H9 (cell line): ENCODE measurements around the gene SCRN1. TPM values are rescaled to one million over a fixed set of nuclear protein-coding genes. Genes with fewer than 3 reads are reported as not detected.

Experiments
- DNase-seq: peaks from one replicate; pipeline ENCODE4 v3.0.0-alpha.2; 2017
- H2AFZ ChIP-seq: one replicate; pipeline ENCODE4 v1.6.1; 2013; ENCODE audit warnings: mild to moderate bottlenecking, low read length, control low read depth, moderate library complexity
- H2AK5ac ChIP-seq: 2 replicates; pipeline ENCODE4 v1.6.1; 2013; ENCODE audit warnings: low read length, control low read depth, mixed read lengths; ENCODE audit not compliant: insufficient read length
- H2BK120ac ChIP-seq: one replicate; pipeline ENCODE4 v1.6.1; 2013; ENCODE audit warnings: low read depth, mild to moderate bottlenecking, low read length, control low read depth, inconsistent platforms; ENCODE audit not compliant: poor library complexity, severe bottlenecking
- H2BK12ac ChIP-seq: 2 replicates; pipeline ENCODE4 v1.6.1; 2013; ENCODE audit warnings: low read length, control low read depth, mixed read lengths, low read depth; ENCODE audit not compliant: insufficient read length
- H2BK15ac ChIP-seq: 2 replicates; pipeline ENCODE4 v1.6.1; 2013; ENCODE audit warnings: low read depth, low read length, control low read depth
- H2BK20ac ChIP-seq: one replicate; pipeline ENCODE4 v1.6.1; 2013; ENCODE audit warnings: low read depth, mild to moderate bottlenecking, low read length, control low read depth, inconsistent platforms; ENCODE audit not compliant: poor library complexity, severe bottlenecking
- H2BK5ac ChIP-seq: 2 replicates; pipeline ENCODE4 v1.6.1; 2013; ENCODE audit warnings: low read length, control low read depth, mixed read lengths; ENCODE audit not compliant: insufficient read length
- H3K14ac ChIP-seq: 2 replicates; pipeline ENCODE4 v1.6.1; 2013; ENCODE audit warnings: low read length, control low read depth; ENCODE audit not compliant: insufficient read depth
- H3K18ac ChIP-seq: 2 replicates; pipeline ENCODE4 v1.6.1; 2013; ENCODE audit warnings: low read depth, mild to moderate bottlenecking, mixed read lengths, low read length, control low read depth; ENCODE audit not compliant: insufficient read length
- H3K23ac ChIP-seq: 2 replicates; pipeline ENCODE4 v1.6.1; 2013; ENCODE audit warnings: low read length, control low read depth, mixed read lengths, low read depth; ENCODE audit not compliant: insufficient read length
- H3K23me2 ChIP-seq: 2 replicates; pipeline ENCODE4 v1.6.1; 2013; ENCODE audit warnings: low read depth, mild to moderate bottlenecking, mixed read lengths, low read length, control low read depth; ENCODE audit not compliant: insufficient read length, poor library complexity, severe bottlenecking
- H3K27ac ChIP-seq: 2 replicates; pipeline ENCODE4 v1.5.1; 2013; ENCODE audit warnings: low read length, control low read depth, mixed read lengths, low read depth; ENCODE audit not compliant: insufficient read length
- H3K27me3 ChIP-seq: 2 replicates; pipeline ENCODE4 v1.6.1; 2013; ENCODE audit warnings: low read length, control low read depth, inconsistent platforms; ENCODE audit not compliant: insufficient read depth
- H3K4ac ChIP-seq: 2 replicates; pipeline ENCODE4 v1.6.1; 2013; ENCODE audit warnings: low read depth, mild to moderate bottlenecking, control low read depth, inconsistent platforms, low read length, moderate library complexity
- H3K4me1 ChIP-seq: 2 replicates; pipeline ENCODE4 v1.6.1; 2013; ENCODE audit warnings: low read length, control low read depth, inconsistent platforms; ENCODE audit not compliant: insufficient read depth
- H3K4me2 ChIP-seq: 2 replicates; pipeline ENCODE4 v1.6.1; 2013; ENCODE audit warnings: low read length, control low read depth, mixed read lengths; ENCODE audit not compliant: insufficient read length, insufficient read depth
- H3K56ac ChIP-seq: 2 replicates; pipeline ENCODE4 v1.6.1; 2013; ENCODE audit warnings: low read depth, mild to moderate bottlenecking, mixed read lengths, low read length, control low read depth; ENCODE audit not compliant: insufficient read length
- H3K79me1 ChIP-seq: 2 replicates; pipeline ENCODE4 v1.6.1; 2013; ENCODE audit warnings: low read depth, mild to moderate bottlenecking, moderate library complexity, low read length, control low read depth, inconsistent platforms; ENCODE audit not compliant: insufficient read depth, poor library complexity, severe bottlenecking
- H3K79me2 ChIP-seq: 2 replicates; pipeline ENCODE4 v1.6.1; 2013; ENCODE audit warnings: low read length, control low read depth, inconsistent platforms; ENCODE audit not compliant: insufficient read depth
- H3K9ac ChIP-seq: 2 replicates; pipeline ENCODE4 v1.6.1; 2013; ENCODE audit warnings: low read length, control low read depth, mixed read lengths; ENCODE audit not compliant: insufficient read length; ENCODE audit errors: extremely low read depth
- H3K9me3 ChIP-seq: one replicate; pipeline ENCODE4 v1.6.1; 2013; ENCODE audit warnings: low read depth, low read length, inconsistent platforms; ENCODE audit not compliant: control insufficient read depth
- H3T11ph ChIP-seq: one replicate; pipeline ENCODE4 v1.6.1; 2013; ENCODE audit warnings: mild to moderate bottlenecking, low read length, control low read depth, inconsistent platforms
- H4K20me1 ChIP-seq: one replicate; pipeline ENCODE4 v1.6.1; 2013; ENCODE audit not compliant: control insufficient read depth, insufficient read length, insufficient read depth
- H4K5ac ChIP-seq: 2 replicates; pipeline ENCODE4 v1.6.1; 2013; ENCODE audit warnings: low read depth, mild to moderate bottlenecking, mixed read lengths, low read length, control low read depth; ENCODE audit not compliant: insufficient read length
- H4K8ac ChIP-seq: replicated peaks from 2 replicates; pipeline ENCODE4 v1.6.1; 2013; ENCODE audit warnings: low read length, control low read depth, mixed read lengths, low read depth; ENCODE audit not compliant: insufficient read length
- H4K91ac ChIP-seq: 2 replicates; pipeline ENCODE4 v1.6.1; 2013; ENCODE audit warnings: low read depth, mild to moderate bottlenecking, moderate library complexity, mixed read lengths, low read length, control low read depth; ENCODE audit not compliant: insufficient read length
- H3K27ac Mint-ChIP-seq, 3 experiments: 2 replicates in 2 of 3; 3 replicates in 1 of 3; pipeline ENCODE4 v1.8.0; 2020 to 2021; ENCODE audit warnings: mixed read lengths in 3 of 3, mild to moderate bottlenecking in 1 of 3, moderate library complexity in 1 of 3
- H3K27me3 Mint-ChIP-seq: 2 replicates; pipeline ENCODE4 v1.8.0; 2021; ENCODE audit warnings: low read depth, mild to moderate bottlenecking, moderate library complexity, mixed read lengths
- H3K36me3 Mint-ChIP-seq, 3 experiments: 2 replicates in 2 of 3; 3 replicates in 1 of 3; pipeline ENCODE4 v1.8.0; 2020 to 2021; ENCODE audit warnings: low read depth in 3 of 3, mixed read lengths in 3 of 3; ENCODE audit not compliant: insufficient read depth in 1 of 3
- H3K4me1 Mint-ChIP-seq, 2 experiments: 2 replicates each; pipeline ENCODE4 v1.8.0; 2020; ENCODE audit warnings: mixed read lengths in 2 of 2
- H3K4me3 Mint-ChIP-seq, 2 experiments: 2 replicates in 1 of 2; 3 replicates in 1 of 2; pipeline ENCODE4 v1.8.0; 2020 to 2021; ENCODE audit warnings: mild to moderate bottlenecking in 2 of 2, mixed read lengths in 2 of 2, moderate library complexity in 1 of 2
- H3K9me3 Mint-ChIP-seq, 2 experiments: 2 replicates in 1 of 2; 3 replicates in 1 of 2; pipeline ENCODE4 v1.8.0; 2020; ENCODE audit warnings: mild to moderate bottlenecking in 2 of 2, mixed read lengths in 2 of 2, moderate library complexity in 1 of 2
- WGBS: extraction: QIAGEN DNeasy Blood & Tissue Kit; methylation state at CpG from one replicate; pipeline ENCODE4 v1.1.7; 2013; ENCODE audit warnings: missing lambda C conversion rate, low lambda C conversion rate, mixed read lengths; ENCODE audit not compliant: insufficient read length; ENCODE audit errors: extremely low coverage; 5-methylcytosine and 5-hydroxymethylcytosine counted together
- total RNA-seq: library from RNA; stranded (reverse); gene quantifications from 2 replicates; pipeline ENCODE4 v1.2.1, GENCODE V29; 2021
- TF ChIP-seq, protein P1 (sequence below): fragments of 200-600 bp; sonication (generic); conservative IDR thresholded peaks from 3 replicates; pipeline ENCODE4 v1.8.0; 2021; ENCODE audit warnings: antibody characterized with exemption, mild to moderate bottlenecking

The SCRN1 gene
- total RNA-seq, 1 experiment from 2014 or later: 101 TPM

DNA sequence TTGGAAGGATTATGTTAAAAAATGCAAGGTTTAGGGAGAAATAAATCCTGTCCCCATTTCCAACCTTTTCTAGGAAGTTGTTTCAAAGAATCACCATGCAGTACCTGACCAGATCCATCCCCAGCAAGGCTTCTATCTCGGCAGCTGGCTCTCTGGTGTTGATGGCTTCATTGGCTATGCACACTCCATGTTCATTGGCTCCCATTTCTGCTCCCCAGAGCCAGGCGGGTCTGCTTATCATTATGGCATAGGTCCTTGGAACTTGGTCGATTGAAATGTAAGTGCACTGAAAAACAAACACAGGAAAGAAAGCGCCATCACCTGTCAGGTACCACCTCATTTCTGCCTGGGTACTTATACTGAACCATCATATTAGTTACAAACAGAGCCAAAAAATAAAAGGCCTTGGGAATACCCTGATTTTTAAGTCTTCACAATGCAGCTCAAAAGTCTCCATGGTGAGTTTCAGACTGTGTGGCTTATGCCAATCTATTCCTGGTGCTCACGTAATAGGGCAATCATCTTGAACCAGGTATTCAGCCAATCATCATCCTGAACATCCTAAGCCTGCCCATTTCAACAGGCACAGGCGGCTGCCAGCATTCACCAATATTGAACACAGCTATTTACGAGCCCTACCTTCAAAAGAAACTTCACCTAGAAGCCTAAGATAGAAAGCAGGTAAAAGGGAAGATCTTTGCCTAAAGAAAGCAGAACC lies 34.4 kb downstream of the SCRN1 start:
- H2AFZ ChIP-seq: no peak overlapping the region
- no peak overlapping the region for H3K27ac ChIP-seq
- no peaks in the 10 kb centered on the region; a peak in 2 of 5 replicates for H3K9me3 Mint-ChIP-seq
- H3K27me3 ChIP-seq: no peaks in the 10 kb centered on the region
- H3K27ac Mint-ChIP-seq: 0 out of 7 replicates have a peak overlapping the region, but pooled peaks of 1 of the 3 experiments have one; percentile 21
- H3K4me1 Mint-ChIP-seq: peaks cover 33 to 36% of the 10 kb centered on the region in 2 experiments
- H2BK120ac ChIP-seq: no peak overlapping the region
- no peaks in the 10 kb centered on the region for H4K20me1 ChIP-seq
- H3K23me2 ChIP-seq: no peaks in the 10 kb centered on the region
- no peak overlapping the region for H2BK5ac ChIP-seq
- no peak overlapping the region for H2BK12ac ChIP-seq
- no peak overlapping the region for H2BK15ac ChIP-seq
- no peak overlapping the region for H2BK20ac ChIP-seq
- H4K5ac ChIP-seq: no peak overlapping the region
- H3K9me3 ChIP-seq: no peaks in the 10 kb centered on the region
- no peaks in the 10 kb centered on the region for H3K4me1 ChIP-seq
- H3K4ac ChIP-seq: no peak overlapping the region
- no peaks in the 10 kb centered on the region for H3K27me3 Mint-ChIP-seq
- H4K91ac ChIP-seq: no peak overlapping the region
- H3K79me1 ChIP-seq: no peaks in the 10 kb centered on the region
- peaks cover 11 to 65% (median 47%) of the 10 kb centered on the region in 3 experiments; a peak in 6 of 7 replicates for H3K36me3 Mint-ChIP-seq
- H2AK5ac ChIP-seq: no peak overlapping the region
- no peak overlapping the region for H3K18ac ChIP-seq
- no CpG with 5 or more reads among the region's 7 CpGs for WGBS
- no peak overlapping the region for H3K56ac ChIP-seq
- H3K79me2 ChIP-seq: no peaks in the 10 kb centered on the region
- no peak overlapping the region for H3K23ac ChIP-seq
- H3K14ac ChIP-seq: no peak overlapping the region
- TF ChIP-seq, protein P1, sequence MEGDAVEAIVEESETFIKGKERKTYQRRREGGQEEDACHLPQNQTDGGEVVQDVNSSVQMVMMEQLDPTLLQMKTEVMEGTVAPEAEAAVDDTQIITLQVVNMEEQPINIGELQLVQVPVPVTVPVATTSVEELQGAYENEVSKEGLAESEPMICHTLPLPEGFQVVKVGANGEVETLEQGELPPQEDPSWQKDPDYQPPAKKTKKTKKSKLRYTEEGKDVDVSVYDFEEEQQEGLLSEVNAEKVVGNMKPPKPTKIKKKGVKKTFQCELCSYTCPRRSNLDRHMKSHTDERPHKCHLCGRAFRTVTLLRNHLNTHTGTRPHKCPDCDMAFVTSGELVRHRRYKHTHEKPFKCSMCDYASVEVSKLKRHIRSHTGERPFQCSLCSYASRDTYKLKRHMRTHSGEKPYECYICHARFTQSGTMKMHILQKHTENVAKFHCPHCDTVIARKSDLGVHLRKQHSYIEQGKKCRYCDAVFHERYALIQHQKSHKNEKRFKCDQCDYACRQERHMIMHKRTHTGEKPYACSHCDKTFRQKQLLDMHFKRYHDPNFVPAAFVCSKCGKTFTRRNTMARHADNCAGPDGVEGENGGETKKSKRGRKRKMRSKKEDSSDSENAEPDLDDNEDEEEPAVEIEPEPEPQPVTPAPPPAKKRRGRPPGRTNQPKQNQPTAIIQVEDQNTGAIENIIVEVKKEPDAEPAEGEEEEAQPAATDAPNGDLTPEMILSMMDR: no peak
- no peak overlapping the region for H3T11ph ChIP-seq
- no peak overlapping the region for H3K4me2 ChIP-seq
- no peak overlapping the region for H4K8ac ChIP-seq
- no peak overlapping the region for H3K9ac ChIP-seq
- no peak overlapping the region; a peak in 1 of 5 replicates for H3K4me3 Mint-ChIP-seq
- no peak for DNase-seq
